Breast epithelium (tissue), 3 donors: ENCODE measurements around the gene CRNN.

ENCODE experiments used
- CTCF ChIP-seq, 3 donors: fragments of 450-650 bp; IDR thresholded peaks; one replicate each; pipeline ENCODE4 v1.5.1; 2016 to 2017; ENCODE audit warnings: antibody characterized with exemption in 3 of 3, mild to moderate bottlenecking in 3 of 3, moderate library complexity in 3 of 3
- POLR2A ChIP-seq: fragments of 450-650 bp; IDR thresholded peaks from one replicate; pipeline ENCODE4 v1.6.1; 2016; ENCODE audit warnings: antibody characterized with exemption, mild to moderate bottlenecking, moderate library complexity
- POLR2AphosphoS5 ChIP-seq, 3 donors: sonication (generic); formaldehyde crosslinking; IDR thresholded peaks; one replicate each; pipeline ENCODE4 v1.6.1; 2017; ENCODE audit warnings: antibody characterized with exemption in 3 of 3

- TF ChIP-seq CTCF (IDR thresholded peaks at IDR 0.05) (peak in 2 of 3 donors; percentile 2 to 3), POLR2AphosphoS5 (IDR thresholded peaks at IDR 0.05) (no peak), POLR2A (no peak)
Observed at GRCh38 chr1:152460529-152460899, 46.5 kb upstream of the CRNN start.
